Glutamatergic neuron (in vitro differentiated cells): Measurements from ENCODE around the gene GGCT. TPM values are rescaled to one million over a fixed set of nuclear protein-coding genes. Genes with fewer than 3 reads are reported as not detected.
"Not testable (repeated sequence)": the region's sequence is repeated elsewhere in the genome, so short reads cannot be mapped to it uniquely, and the experiment has no call there.

Experiments used
- DNase-seq: peaks from one replicate; pipeline ENCODE4 v3.0.0; 2022
- H3K27ac Mint-ChIP-seq: one replicate; pipeline ENCODE4 v1.8.0; 2020; ENCODE audit warnings: mild to moderate bottlenecking, mixed read lengths, inconsistent platforms; ENCODE audit not compliant: unreplicated experiment
- H3K27me3 Mint-ChIP-seq: one replicate; pipeline ENCODE4 v1.8.0; 2020; ENCODE audit warnings: mild to moderate bottlenecking, moderate library complexity, mixed read lengths, inconsistent platforms; ENCODE audit not compliant: unreplicated experiment
- H3K36me3 Mint-ChIP-seq: one replicate; pipeline ENCODE4 v1.8.0; 2020; ENCODE audit warnings: mild to moderate bottlenecking, mixed read lengths, inconsistent platforms; ENCODE audit not compliant: unreplicated experiment
- H3K4me1 Mint-ChIP-seq: one replicate; pipeline ENCODE4 v1.8.0; 2020; ENCODE audit warnings: mild to moderate bottlenecking, low read depth, mixed read lengths, inconsistent platforms; ENCODE audit not compliant: unreplicated experiment
- H3K4me3 Mint-ChIP-seq: one replicate; pipeline ENCODE4 v1.8.0; 2020; ENCODE audit warnings: mild to moderate bottlenecking, mixed read lengths, inconsistent platforms; ENCODE audit not compliant: unreplicated experiment
- H3K9me3 Mint-ChIP-seq: one replicate; pipeline ENCODE4 v1.8.0; 2020; ENCODE audit warnings: mild to moderate bottlenecking, moderate library complexity, mixed read lengths, inconsistent platforms; ENCODE audit not compliant: unreplicated experiment
- CTCF ChIP-seq: fragments of 200-600 bp; sonication (generic); IDR thresholded peaks from one replicate; pipeline ENCODE4 v1.5.0; 2021; ENCODE audit not compliant: partially characterized antibody, unreplicated experiment
- total RNA-seq: library from RNA; stranded (reverse); fragmentation: NEBNext Ultra II Directional; extraction: Animal tissue kit (Norgen Biotek cat#: 25700); gene quantifications from one replicate; pipeline ENCODE4 v1.2.1, GENCODE V29; 2021; ENCODE audit not compliant: unreplicated experiment

GGCT gene
- total RNA-seq, 1 donor from 2014 or later = 25.0 TPM

GRCh38 chr7:30485667-30486066 lies 19.0 kb downstream of the GGCT start:
- Mint-ChIP-seq H3K4me1 (no peaks in the 10 kb centered on the region), H3K9me3 (no peaks in the 10 kb centered on the region), H3K4me3 (no peak overlapping the region), H3K27ac (no peak overlapping the region), H3K27me3 (no peaks in the 10 kb centered on the region), H3K36me3 (no peaks in the 10 kb centered on the region)
- no peak for TF ChIP-seq CTCF
- no peak for DNase-seq

GRCh38 chr7:30481416-30481815 lies 23.2 kb downstream of the GGCT start:
- not testable (repeated sequence) for H3K9me3 Mint-ChIP-seq, H3K4me3 Mint-ChIP-seq, H3K36me3 Mint-ChIP-seq, DNase-seq, H3K27ac Mint-ChIP-seq, H3K4me1 Mint-ChIP-seq, H3K27me3 Mint-ChIP-seq

GRCh38 chr7:30479202-30480120 lies 25.2 kb downstream of the GGCT start:
- no peak for DNase-seq
- Mint-ChIP-seq H3K4me3 (peak overlapping the region; percentile 72), H3K27me3 (peaks cover 4% of the 10 kb centered on the region), H3K9me3 (peaks cover 2% of the 10 kb centered on the region), H3K36me3 (no peaks in the 10 kb centered on the region), H3K27ac (no peak overlapping the region), H3K4me1 (peaks cover 8% of the 10 kb centered on the region)
- TF ChIP-seq CTCF = no peak

- peaks cover 10% of the 10 kb centered on the region for H3K4me1 Mint-ChIP-seq
- H3K4me3 Mint-ChIP-seq = peak within 1 kb of the TSS; percentile 94
- peaks cover 2% of the 10 kb centered on the region for H3K9me3 Mint-ChIP-seq
- peak within 1 kb of the TSS; percentile 68 for H3K27ac Mint-ChIP-seq
- TF ChIP-seq CTCF = no peak
- DNase-seq = peak; percentile 76
- H3K36me3 Mint-ChIP-seq = no peaks in the 10 kb centered on the region
- peaks cover 4% of the 10 kb centered on the region for H3K27me3 Mint-ChIP-seq
Observed at GRCh38 chr7:30478349-30479201, 26.1 kb downstream of the GGCT start, which contains the start of gene NOD1. NOD1 (minus strand) TSS chr7:30478784; CDS start chr7:30456921, 21,863 bp downstream.

- peaks cover 2% of the 10 kb centered on the region for H3K9me3 Mint-ChIP-seq
- DNase-seq = no peak
- no peak overlapping the region for H3K4me3 Mint-ChIP-seq
- peaks cover 4% of the 10 kb centered on the region for H3K27me3 Mint-ChIP-seq
- peaks cover 21% of the 10 kb centered on the region for H3K4me1 Mint-ChIP-seq
- no peak for TF ChIP-seq CTCF
- no peak overlapping the region for H3K27ac Mint-ChIP-seq
- H3K36me3 Mint-ChIP-seq = no peaks in the 10 kb centered on the region
Observed at GRCh38 chr7:30476459-30477145, 28.0 kb downstream of the GGCT start.
